H1 (cell line): ENCODE data around the gene ABCC11. TPM values are rescaled to one million over a fixed set of nuclear protein-coding genes. Genes with fewer than 3 reads are reported as not detected.

Source experiments
- CTCF ChIA-PET: fragments of 300-600 bp; sonication (Branson Sonifier 250); formaldehyde crosslinking; loops from one replicate; lab custom pipeline; 2021; ENCODE audit not compliant: partially characterized antibody; lab: Charles Lee
- POLR2A ChIA-PET: fragments of 300-600 bp; sonication (Branson Sonifier 250); formaldehyde crosslinking; loops from one replicate; lab custom pipeline; 2021; ENCODE audit warnings: inconsistent platforms; ENCODE audit not compliant: partially characterized antibody; lab: Charles Lee
- DNase-seq, 2 experiments: peaks; one replicate each; pipeline versions ENCODE4 v3.0.0 to v3.0.0-alpha.2; 2010 to 2022; ENCODE audit warnings: low spot score in 2 of 2, low read depth in 1 of 2, mixed read lengths in 1 of 2
- FAIRE-seq: peaks from 2 replicates; lab custom pipeline; 2011; peaks lifted over from hg19 to GRCh38; lab: Jason Lieb, UNC
- H2AFZ ChIP-seq: 2 replicates; pipeline ENCODE4 v1.8.1; 2012; ENCODE audit warnings: low read length, inconsistent platforms
- H2AK5ac ChIP-seq: 2 replicates; pipeline ENCODE4 v1.6.1; 2013; ENCODE audit warnings: low read depth, low read length
- H2BK120ac ChIP-seq: replicated peaks from 2 replicates; pipeline ENCODE3; 2013; ENCODE audit warnings: low read depth, low read length, inconsistent platforms
- H2BK12ac ChIP-seq: 2 replicates; pipeline ENCODE4 v1.6.1; 2013; ENCODE audit warnings: low read depth, low read length
- H2BK15ac ChIP-seq: 2 replicates; pipeline ENCODE4 v1.6.1; 2013; ENCODE audit warnings: low read length
- H2BK20ac ChIP-seq: 2 replicates; pipeline ENCODE4 v1.6.1; 2013; ENCODE audit warnings: low read length
- H2BK5ac ChIP-seq: 2 replicates; pipeline ENCODE4 v1.6.1; 2013; ENCODE audit warnings: low read depth, low read length
- H3K14ac ChIP-seq: 2 replicates; pipeline ENCODE4 v1.6.1; 2013; ENCODE audit warnings: inconsistent platforms; ENCODE audit not compliant: insufficient read length
- H3K18ac ChIP-seq: 2 replicates; pipeline ENCODE4 v1.6.1; 2013; ENCODE audit warnings: low read length; ENCODE audit errors: extremely low read depth
- H3K23ac ChIP-seq: 2 replicates; pipeline ENCODE4 v1.6.1; 2013; ENCODE audit warnings: inconsistent platforms; ENCODE audit not compliant: insufficient read length
- H3K23me2 ChIP-seq: 2 replicates; pipeline ENCODE4 v1.6.1; 2013; ENCODE audit warnings: low read depth, low read length
- H3K27ac ChIP-seq: 2 replicates; pipeline ENCODE4 v1.6.1; 2011; ENCODE audit warnings: low read depth, low read length, inconsistent platforms
- H3K27me3 ChIP-seq, 4 experiments: replicated peaks in 1 of 4; 1 replicate in 1 of 4; 2 replicates in 3 of 4; pipeline versions ENCODE4 v1.6.1 to v1.8.1; 2011 to 2013; ENCODE audit warnings: low read length in 3 of 4, mild to moderate bottlenecking in 3 of 4, inconsistent platforms in 2 of 4, mixed read lengths in 2 of 4, moderate library complexity in 1 of 4; ENCODE audit not compliant: control insufficient read depth in 3 of 4, insufficient read depth in 3 of 4; ENCODE audit errors: extremely low read depth in 1 of 4
- H3K36me3 ChIP-seq, 4 experiments: 2 replicates each; pipeline versions ENCODE4 v1.6.1 to v1.8.1; 2011 to 2013; ENCODE audit warnings: mild to moderate bottlenecking in 4 of 4, low read length in 3 of 4, moderate library complexity in 2 of 4, control low read depth in 1 of 4, inconsistent platforms in 1 of 4; ENCODE audit not compliant: insufficient read depth in 4 of 4, control insufficient read depth in 2 of 4
- H3K4ac ChIP-seq: replicated peaks from 2 replicates; pipeline ENCODE3; 2013; ENCODE audit warnings: low read length, low read depth, mixed read lengths, inconsistent platforms; ENCODE audit not compliant: insufficient read length
- H3K4me1 ChIP-seq, 4 experiments: replicated peaks in 1 of 4; 1 replicate in 1 of 4; 2 replicates in 3 of 4; pipeline versions ENCODE4 v1.6.1 to v1.8.1; 2011 to 2013; ENCODE audit warnings: low read length in 3 of 4, inconsistent platforms in 2 of 4, mixed read lengths in 1 of 4; ENCODE audit not compliant: insufficient read depth in 4 of 4, control insufficient read depth in 3 of 4
- H3K4me2 ChIP-seq, 2 experiments: 2 replicates each; pipeline versions ENCODE4 v1.6.1 to v1.8.1; 2011 to 2013; ENCODE audit warnings: low read depth in 2 of 2, low read length in 2 of 2, control low read depth in 1 of 2, inconsistent platforms in 1 of 2, mild to moderate bottlenecking in 1 of 2; ENCODE audit not compliant: insufficient read depth in 1 of 2
- H3K4me3 ChIP-seq, 4 experiments: fragments of 200-600, 300-600 bp in 1 of 4; sonication (generic), shearing (Covaris generic), sonication (Bioruptor Twin) in 1 of 4; 2 replicates each; pipeline versions ENCODE4 v1.5.1 to v1.8.1; 2011 to 2016; ENCODE audit warnings: low read length in 4 of 4, low read depth in 3 of 4, control low read depth in 2 of 4, inconsistent platforms in 2 of 4, mild to moderate bottlenecking in 2 of 4, mixed read lengths in 1 of 4, moderate library complexity in 1 of 4; ENCODE audit not compliant: insufficient read depth in 2 of 4; ENCODE audit errors: extremely low read depth in 1 of 4
- H3K56ac ChIP-seq: replicated peaks from 2 replicates; pipeline ENCODE3; 2013; ENCODE audit warnings: low read depth, mild to moderate bottlenecking, mixed read lengths, low read length, inconsistent platforms; ENCODE audit not compliant: insufficient read length
- H3K79me1 ChIP-seq: 2 replicates; pipeline ENCODE4 v1.6.1; 2013; ENCODE audit warnings: low read depth, low read length, control low read depth
- H3K79me2 ChIP-seq, 2 experiments: 2 replicates each; pipeline versions ENCODE4 v1.6.1 to v1.8.1; 2012 to 2013; ENCODE audit warnings: low read length in 2 of 2, mild to moderate bottlenecking in 2 of 2, inconsistent platforms in 1 of 2; ENCODE audit not compliant: insufficient read depth in 2 of 2, control insufficient read depth in 1 of 2
- H3K9ac ChIP-seq, 4 experiments: replicated peaks in 1 of 4; 1 replicate in 1 of 4; 2 replicates in 3 of 4; pipeline versions ENCODE4 v1.6.1 to v1.8.1; 2011 to 2013; ENCODE audit warnings: low read depth in 3 of 4, low read length in 3 of 4, control low read depth in 2 of 4, mild to moderate bottlenecking in 2 of 4, moderate library complexity in 2 of 4, inconsistent platforms in 1 of 4; ENCODE audit errors: extremely low read depth in 1 of 4
- H3K9me3 ChIP-seq, 2 experiments: 2 replicates each; pipeline versions ENCODE4 v1.6.1 to v1.8.1; 2012 to 2013; ENCODE audit warnings: mild to moderate bottlenecking in 2 of 2, moderate library complexity in 2 of 2, control low read depth in 1 of 2, inconsistent platforms in 1 of 2, low read depth in 1 of 2, low read length in 1 of 2, mixed read lengths in 1 of 2; ENCODE audit not compliant: insufficient read depth in 2 of 2
- H4K20me1 ChIP-seq, 2 experiments: replicated peaks in 1 of 2; 2 replicates each; pipeline versions ENCODE3 to v1.8.1; 2011 to 2013; ENCODE audit warnings: inconsistent platforms in 2 of 2, low read length in 2 of 2, mild to moderate bottlenecking in 1 of 2; ENCODE audit not compliant: insufficient read depth in 2 of 2, control insufficient read depth in 1 of 2
- H4K5ac ChIP-seq: 2 replicates; pipeline ENCODE4 v1.6.1; 2013; ENCODE audit warnings: low read length, low read depth, mixed read lengths, inconsistent platforms; ENCODE audit not compliant: insufficient read length
- H4K8ac ChIP-seq: 2 replicates; pipeline ENCODE4 v1.8.0; 2013; ENCODE audit warnings: mild to moderate bottlenecking, moderate library complexity, low read length, inconsistent platforms; ENCODE audit not compliant: insufficient read depth; ENCODE audit errors: extremely low read depth
- H4K91ac ChIP-seq: replicated peaks from 2 replicates; pipeline ENCODE3; 2013; ENCODE audit warnings: low read length, mixed read lengths, inconsistent platforms; ENCODE audit not compliant: insufficient read length
- CHD1 ChIP-seq: IDR thresholded peaks from 2 replicates; pipeline ENCODE4 v1.6.1; 2012; ENCODE audit warnings: low read depth, low read length, improper control_type of control experiment
- KDM1A ChIP-seq: fragments of 200-600, 300-600 bp; sonication (generic); IDR thresholded peaks from 2 replicates; pipeline ENCODE4 v1.7.1; 2016; ENCODE audit warnings: mild to moderate bottlenecking, low read length, borderline replicate concordance
- NANOG ChIP-seq: IDR thresholded peaks from 2 replicates; pipeline ENCODE4 v1.6.1; 2011; ENCODE audit warnings: low read length, low read depth, mild to moderate bottlenecking, inconsistent platforms; ENCODE audit not compliant: insufficient read depth, poor library complexity, severe bottlenecking
- SIX5 ChIP-seq: IDR thresholded peaks from 2 replicates; pipeline ENCODE4 v1.6.1; 2011; ENCODE audit warnings: mild to moderate bottlenecking, low read depth, low read length
- SUZ12 ChIP-seq: fragments of 200-600 bp; sonication (generic); IDR thresholded peaks from 2 replicates; pipeline ENCODE4 v1.6.1; 2012; ENCODE audit warnings: mild to moderate bottlenecking, inconsistent platforms, low read length, moderate library complexity, mixed read lengths
- TEAD4 ChIP-seq: IDR thresholded peaks from 2 replicates; pipeline ENCODE4 v1.6.1; 2012; ENCODE audit warnings: low read depth, low read length, inconsistent platforms, mixed read lengths
- YY1 ChIP-seq: IDR thresholded peaks from 2 replicates; pipeline ENCODE4 v1.6.1; 2011; ENCODE audit warnings: low read depth, mild to moderate bottlenecking, low read length
- WGBS, 2 experiments: shearing (Covaris generic) in 1 of 2; methylation state at CpG; one replicate each; pipeline versions ENCODE4 v1.1.6 to v1.1.7; 2013 to 2015; ENCODE audit warnings: low lambda C conversion rate in 2 of 2, mixed read lengths in 2 of 2, inconsistent platforms in 1 of 2, low coverage in 1 of 2, missing lambda C conversion rate in 1 of 2; ENCODE audit not compliant: insufficient replicate concordance in 2 of 2, insufficient coverage in 1 of 2, insufficient read length in 1 of 2; ENCODE audit errors: extremely low coverage in 1 of 2, missing lambda C conversion rate in 1 of 2; 5-methylcytosine and 5-hydroxymethylcytosine counted together
- polyA plus RNA-seq, 7 experiments: library from polyadenylated mRNA; depleted of rRNA in 3 of 7; stranded (reverse) in 5 of 7; unstranded in 2 of 7; fragments of >200 nt in 5 of 7; fragments of 200-250 nt in 2 of 7; gene quantifications; 1 replicate in 5 of 7; 2 replicates in 1 of 7; 4 replicates in 1 of 7; pipeline versions ENCODE4 v1.2.1 to v1.2.3, GENCODE V29; 2011 to 2013; ENCODE audit warnings: missing spikeins in 2 of 7, mixed read lengths in 2 of 7
- total RNA-seq: library from RNA; stranded (reverse); fragmentation: NEBNext Ultra II Directional; extraction: Animal tissue kit (Norgen Biotek cat#: 25700); gene quantifications from 2 replicates; pipeline ENCODE4 v1.2.1, GENCODE V29; 2021

ABCC11 gene
- total and polyA plus RNA-seq, 2 of the 8 experiments (the other 6 are each of a cell fraction or from before 2014, with no cell fraction given), result 0.06 TPM; not detected in 1

GRCh38 chr16:48133455-48134211 lies 113.7 kb downstream of the ABCC11 start:
- Histone ChIP-seq H4K20me1 (no peaks in the 10 kb centered on the region), H3K18ac (no peak overlapping the region), H2BK5ac (no peak overlapping the region), H3K4me2 (no peak overlapping the region), H4K5ac (no peak overlapping the region), H3K56ac (no peak overlapping the region), H3K79me1 (no peaks in the 10 kb centered on the region), H4K91ac (no peak overlapping the region), H4K8ac (no peak overlapping the region), H3K27me3 (no peaks in the 10 kb centered on the region), H2BK15ac (no peak overlapping the region), H3K4ac (no peak overlapping the region), H3K14ac (no peak overlapping the region), H2BK12ac (no peak overlapping the region), H3K9me3 (no peaks in the 10 kb centered on the region), H3K36me3 (no peaks in the 10 kb centered on the region; a peak in 1 of 8 replicates), H2AK5ac (no peak overlapping the region), H2BK120ac (no peak overlapping the region), H3K79me2 (no peaks in the 10 kb centered on the region), H3K4me3 (no peak overlapping the region), H3K9ac (no peak overlapping the region), H3K4me1 (no peaks in the 10 kb centered on the region), H2AFZ (no peak overlapping the region), H2BK20ac (no peak overlapping the region), H3K27ac (no peak overlapping the region), H3K23ac (no peak overlapping the region), H3K23me2 (no peaks in the 10 kb centered on the region)
- ChIA-PET POLR2A (no interaction called here), CTCF (interaction anchor here (0.9 to 1.0 kb wide), 2 partner anchors 16 to 21 kb away, joined by 5 read pairs; no protein-coding TSS in a partner anchor)
- no peak for TF ChIP-seq TEAD4
- TF ChIP-seq SUZ12, result no peak
- no peak for TF ChIP-seq NANOG
- TF ChIP-seq YY1, result no peak
- no peak for TF ChIP-seq KDM1A
- TF ChIP-seq SIX5, result no peak
- TF ChIP-seq CHD1, result no peak
- FAIRE-seq (no peak), DNase-seq (no peak)
- WGBS, 2 experiments, result 92% methylated on average over 17 of the region's 18 CpGs; no CpG with 5 or more reads in 1 of the 2 experiments
